SU-DHL-6 (cell line): ENCODE results near the gene HOXA1.

ENCODE experiments used
- H2AFZ ChIP-seq: fragments of 200-600 bp; sonication (generic); 2 replicates; pipeline ENCODE4 v1.6.1; 2014; ENCODE audit warnings: low read depth, mild to moderate bottlenecking, moderate library complexity, mixed read lengths, antibody characterized with exemption, low read length; ENCODE audit not compliant: severe bottlenecking
- H3F3A ChIP-seq: fragments of 200-600 bp; shearing (Covaris generic); 2 replicates; pipeline ENCODE4 v1.6.0; 2016; ENCODE audit warnings: antibody characterized with exemption, mild to moderate bottlenecking; ENCODE audit not compliant: insufficient read depth
- H3K27ac ChIP-seq: fragments of 200-600 bp; sonication (generic); 2 replicates; pipeline ENCODE4 v1.5.1; 2016; ENCODE audit warnings: low read depth, mild to moderate bottlenecking, low read length, moderate library complexity, mixed read lengths
- H3K27me3 ChIP-seq: fragments of 200-600 bp; sonication (generic), shearing (Covaris generic); 2 replicates; pipeline ENCODE4 v1.6.0; 2014; ENCODE audit warnings: mild to moderate bottlenecking, low read length
- H3K36me3 ChIP-seq: fragments of 200-600 bp; sonication (generic); 2 replicates; pipeline ENCODE4 v1.6.1; 2014; ENCODE audit warnings: mild to moderate bottlenecking, low read length, mixed read lengths
- H3K4me2 ChIP-seq: fragments of 300-600, 200-600 bp; shearing (Covaris generic), sonication (generic); 2 replicates; pipeline ENCODE4 v1.6.0; 2014; ENCODE audit warnings: low read length, low read depth, mild to moderate bottlenecking; ENCODE audit not compliant: poor library complexity, severe bottlenecking
- H3K4me3 ChIP-seq: fragments of 200-600 bp; sonication (generic); 2 replicates; pipeline ENCODE4 v1.5.1; 2014; ENCODE audit warnings: antibody characterized with exemption, low read length, mild to moderate bottlenecking, mixed read lengths; ENCODE audit not compliant: insufficient read depth, poor library complexity, severe bottlenecking
- H3K79me2 ChIP-seq: fragments of 200-600 bp; sonication (generic); 2 replicates; pipeline ENCODE4 v1.6.1; 2014; ENCODE audit warnings: mild to moderate bottlenecking, low read length, moderate library complexity; ENCODE audit not compliant: insufficient read depth
- H3K9ac ChIP-seq: fragments of 200-600 bp; sonication (generic); 2 replicates; pipeline ENCODE4 v1.7.0; 2014; ENCODE audit warnings: mild to moderate bottlenecking, low read length
- H3K9me2 ChIP-seq: fragments of 200-600 bp; sonication (generic); replicated peaks from 2 replicates; pipeline ENCODE4 v1.6.1; 2014; ENCODE audit warnings: low read length; ENCODE audit not compliant: insufficient read depth
- H3K9me3 ChIP-seq: fragments of 200-600 bp; sonication (generic); 2 replicates; pipeline ENCODE4 v1.6.1; 2014; ENCODE audit warnings: low read length, mixed read lengths; ENCODE audit not compliant: insufficient read depth
- H4K20me1 ChIP-seq: fragments of 200-600 bp; sonication (generic); 2 replicates; pipeline ENCODE4 v1.6.1; 2014; ENCODE audit warnings: low read depth, mild to moderate bottlenecking, antibody characterized with exemption, low read length, moderate library complexity, mixed read lengths
- EZH2phosphoT487 ChIP-seq: fragments of 200-600 bp; sonication (generic), shearing (Covaris generic); conservative IDR thresholded peaks from 2 replicates; pipeline ENCODE4 v1.6.1; 2018; ENCODE audit warnings: mild to moderate bottlenecking, antibody characterized with exemption, low read length, moderate library complexity, mixed read lengths
- TF ChIP-seq, protein P1 (sequence below): fragments of 200-600 bp; sonication (generic); IDR thresholded peaks from one replicate; pipeline ENCODE4 v1.5.1; 2017; ENCODE audit warnings: antibody characterized with exemption, mild to moderate bottlenecking, low read length, moderate library complexity; ENCODE audit not compliant: insufficient read depth, poor library complexity, severe bottlenecking

The HOXA1 gene

DNA sequence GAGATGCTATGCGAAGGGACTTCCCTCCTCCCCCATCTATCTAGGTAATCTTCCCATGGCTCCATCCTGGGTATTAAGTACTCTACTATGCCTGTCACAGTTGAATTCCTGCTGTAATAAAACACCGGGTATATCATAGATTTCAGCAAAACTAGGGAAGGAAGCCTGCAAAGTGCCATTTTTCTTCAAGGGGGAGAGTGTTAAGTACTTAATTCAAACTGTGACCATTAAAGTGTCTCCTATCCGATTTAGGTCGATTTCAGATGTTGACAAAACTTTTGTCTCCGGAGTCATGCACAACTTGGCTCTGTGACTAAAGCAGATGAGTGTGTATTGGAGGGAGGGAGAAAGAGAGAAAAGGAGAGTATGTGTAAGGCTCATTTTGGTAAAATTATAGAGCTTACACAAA, 30.2 kb upstream of the HOXA1 start:
- Histone ChIP-seq H3K4me2 (no peak overlapping the region), H3K9me2 (no peaks in the 10 kb centered on the region), H2AFZ (no peak overlapping the region), H4K20me1 (no peaks in the 10 kb centered on the region), H3K9me3 (no peaks in the 10 kb centered on the region), H3K79me2 (no peaks in the 10 kb centered on the region), H3K4me3 (no peak overlapping the region), H3K36me3 (no peaks in the 10 kb centered on the region), H3K27me3 (no peaks in the 10 kb centered on the region), H3K27ac (no peak overlapping the region), H3F3A (no peaks in the 10 kb centered on the region), H3K9ac (no peak overlapping the region)
- no peak for TF ChIP-seq EZH2phosphoT487
- TF ChIP-seq, protein P1, sequence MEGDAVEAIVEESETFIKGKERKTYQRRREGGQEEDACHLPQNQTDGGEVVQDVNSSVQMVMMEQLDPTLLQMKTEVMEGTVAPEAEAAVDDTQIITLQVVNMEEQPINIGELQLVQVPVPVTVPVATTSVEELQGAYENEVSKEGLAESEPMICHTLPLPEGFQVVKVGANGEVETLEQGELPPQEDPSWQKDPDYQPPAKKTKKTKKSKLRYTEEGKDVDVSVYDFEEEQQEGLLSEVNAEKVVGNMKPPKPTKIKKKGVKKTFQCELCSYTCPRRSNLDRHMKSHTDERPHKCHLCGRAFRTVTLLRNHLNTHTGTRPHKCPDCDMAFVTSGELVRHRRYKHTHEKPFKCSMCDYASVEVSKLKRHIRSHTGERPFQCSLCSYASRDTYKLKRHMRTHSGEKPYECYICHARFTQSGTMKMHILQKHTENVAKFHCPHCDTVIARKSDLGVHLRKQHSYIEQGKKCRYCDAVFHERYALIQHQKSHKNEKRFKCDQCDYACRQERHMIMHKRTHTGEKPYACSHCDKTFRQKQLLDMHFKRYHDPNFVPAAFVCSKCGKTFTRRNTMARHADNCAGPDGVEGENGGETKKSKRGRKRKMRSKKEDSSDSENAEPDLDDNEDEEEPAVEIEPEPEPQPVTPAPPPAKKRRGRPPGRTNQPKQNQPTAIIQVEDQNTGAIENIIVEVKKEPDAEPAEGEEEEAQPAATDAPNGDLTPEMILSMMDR, result no peak

DNA sequence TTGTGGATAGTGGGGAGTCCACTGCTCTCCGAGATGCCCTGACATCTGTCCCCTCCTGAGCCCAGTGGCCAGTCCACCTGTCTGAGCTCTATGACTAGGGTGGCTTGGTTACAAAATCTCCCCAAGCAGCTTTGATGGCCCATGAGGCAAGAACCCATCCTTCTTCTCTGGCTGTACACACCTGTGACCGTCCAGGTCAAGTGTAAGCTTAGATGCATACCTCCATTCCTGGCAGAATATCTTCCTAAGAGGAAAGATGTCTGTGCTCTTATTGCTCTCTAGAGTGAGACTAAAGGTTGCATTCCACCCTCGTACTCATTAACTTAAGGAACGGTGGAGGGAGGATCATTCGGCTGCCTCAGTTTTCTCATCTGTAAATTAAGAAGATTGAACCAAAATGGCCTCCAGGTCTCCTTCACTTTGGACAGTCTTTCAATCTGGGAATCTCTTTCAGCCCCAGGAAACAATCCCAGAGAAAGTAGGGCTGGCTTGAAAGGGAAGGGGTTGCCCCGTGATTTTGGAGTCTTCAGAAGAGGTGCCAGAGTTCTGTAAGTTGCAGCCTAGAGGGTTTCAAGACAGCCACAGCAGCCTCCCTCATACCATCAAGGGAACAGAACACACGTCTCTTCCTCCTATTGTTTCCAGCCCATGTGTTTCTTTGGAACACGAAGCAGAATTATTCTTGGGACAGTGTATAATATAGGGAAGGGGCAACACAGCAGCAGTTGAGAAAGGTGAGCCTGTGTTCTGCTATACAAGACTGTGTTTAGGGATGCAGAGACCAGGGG, 29.3 kb upstream of the HOXA1 start:
- Histone ChIP-seq H3K79me2 (no peaks in the 10 kb centered on the region), H4K20me1 (no peaks in the 10 kb centered on the region), H3F3A (no peaks in the 10 kb centered on the region), H3K27ac (no peak overlapping the region), H3K9me3 (no peaks in the 10 kb centered on the region), H3K27me3 (no peaks in the 10 kb centered on the region), H3K9ac (no peak overlapping the region), H3K4me3 (no peak overlapping the region), H3K4me2 (no peak overlapping the region), H2AFZ (no peak overlapping the region), H3K36me3 (no peaks in the 10 kb centered on the region), H3K9me2 (no peaks in the 10 kb centered on the region)
- TF ChIP-seq, protein P1, result no peak
- TF ChIP-seq EZH2phosphoT487, result no peak

DNA sequence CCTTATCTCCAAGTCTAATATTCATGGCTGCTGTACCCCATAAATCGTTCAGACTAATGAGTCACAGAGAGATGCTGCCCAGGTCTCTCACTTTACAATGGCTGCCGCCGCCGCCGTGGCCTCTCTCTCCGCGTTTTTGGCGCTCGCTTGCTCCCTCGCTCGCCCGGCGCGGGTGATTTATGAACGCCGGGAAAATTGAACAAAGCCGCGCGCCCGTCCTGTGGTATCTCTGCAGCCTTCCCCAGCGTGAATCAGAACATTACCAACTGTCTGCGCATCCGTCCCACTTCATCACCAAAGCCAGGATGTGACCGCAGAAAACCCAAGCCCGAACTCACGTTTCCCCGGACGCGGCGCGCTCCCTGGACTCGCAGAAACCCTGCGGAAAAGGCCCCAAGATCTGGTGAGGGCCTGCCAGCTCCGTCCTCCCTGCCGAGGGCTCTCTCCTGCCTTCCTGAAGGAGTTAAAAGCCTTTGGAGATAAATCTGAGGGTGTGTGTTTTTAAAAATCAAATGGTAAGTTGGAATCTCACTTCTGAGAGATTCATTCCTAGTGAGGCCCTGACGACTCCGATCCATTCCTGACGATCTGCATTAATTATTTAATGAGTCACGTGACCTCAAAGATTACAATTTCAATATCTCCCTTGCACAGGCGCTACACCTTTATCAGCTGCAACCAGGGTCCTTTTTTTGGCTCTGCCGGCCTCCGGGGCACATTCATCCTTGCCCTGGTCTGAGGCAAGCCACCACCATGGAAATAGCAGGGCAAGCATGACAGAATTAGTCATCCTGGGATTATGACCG, 28.5 kb upstream of the HOXA1 start:
- no peak overlapping the region for H3K4me2 ChIP-seq
- no peaks in the 10 kb centered on the region for H3K79me2 ChIP-seq
- H3K9me2 ChIP-seq, result no peaks in the 10 kb centered on the region
- H3K9ac ChIP-seq, result no peak overlapping the region
- no peaks in the 10 kb centered on the region for H3K36me3 ChIP-seq
- H3K4me3 ChIP-seq, result no peak overlapping the region
- H4K20me1 ChIP-seq, result no peaks in the 10 kb centered on the region
- no peaks in the 10 kb centered on the region for H3K27me3 ChIP-seq
- TF ChIP-seq EZH2phosphoT487, result no peak
- TF ChIP-seq, protein P1, result no peak
- no peaks in the 10 kb centered on the region for H3F3A ChIP-seq
- H2AFZ ChIP-seq, result no peak overlapping the region
- no peak overlapping the region for H3K27ac ChIP-seq
- no peaks in the 10 kb centered on the region for H3K9me3 ChIP-seq
